ENCODE measurements around the gene KRT33A.

DNA sequence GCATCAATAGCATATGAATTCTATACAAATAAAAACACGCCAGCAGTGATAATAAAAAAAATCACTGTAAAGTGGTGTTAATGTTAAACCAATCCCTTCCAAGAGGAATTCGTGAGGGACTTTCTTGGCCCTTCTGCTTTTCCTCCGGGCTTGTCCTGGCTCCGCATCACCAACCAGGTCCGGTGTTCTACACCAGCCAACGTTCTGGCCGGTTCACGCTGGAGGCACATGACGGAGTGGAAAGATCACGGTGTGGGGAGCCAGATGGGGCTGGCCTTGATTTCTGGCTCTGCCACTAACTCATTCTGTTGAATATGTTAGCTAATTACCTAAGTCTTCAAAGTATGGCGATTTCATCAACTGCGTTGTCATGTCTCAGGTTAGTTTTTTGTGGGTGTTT is 46.5 kb downstream of the KRT33A start:
- TF ChIP-seq POLR2AphosphoS5 (IDR thresholded peaks at IDR 0.05; ENCODE audit: borderline replicate concordance, low read depth, low read length) (no peak), EZH2 (IDR thresholded peaks at IDR 0.05) (no peak), FOXP2 (optimal IDR thresholded peaks at IDR 0.05; ENCODE audit: control extremely low read depth, extremely low read length, insufficient read depth) (no peak)

All from SK-N-MC (cell line).